Measurements from ENCODE around the gene ENOX2.

- TF ChIP-seq POLR2A (IDR thresholded peaks at IDR 0.05; ENCODE audit: low read depth, low read length) (no peak), TAF1 (IDR thresholded peaks at IDR 0.05; ENCODE audit: low read depth, low read length) (no peak), SPI1 (IDR thresholded peaks at IDR 0.05; ENCODE audit: low read depth, low read length) (no peak)
These were observed 244.7 kb downstream of the ENOX2 start for GRCh38 chrX:130658310-130658709.
